ENCODE data around the gene DPP4. TPM values are rescaled to one million over a fixed set of nuclear protein-coding genes. Genes with fewer than 3 reads are reported as not detected.

Gene DPP4
- total RNA-seq, 1 experiment from 2014 or later: 0.80 TPM

DNA sequence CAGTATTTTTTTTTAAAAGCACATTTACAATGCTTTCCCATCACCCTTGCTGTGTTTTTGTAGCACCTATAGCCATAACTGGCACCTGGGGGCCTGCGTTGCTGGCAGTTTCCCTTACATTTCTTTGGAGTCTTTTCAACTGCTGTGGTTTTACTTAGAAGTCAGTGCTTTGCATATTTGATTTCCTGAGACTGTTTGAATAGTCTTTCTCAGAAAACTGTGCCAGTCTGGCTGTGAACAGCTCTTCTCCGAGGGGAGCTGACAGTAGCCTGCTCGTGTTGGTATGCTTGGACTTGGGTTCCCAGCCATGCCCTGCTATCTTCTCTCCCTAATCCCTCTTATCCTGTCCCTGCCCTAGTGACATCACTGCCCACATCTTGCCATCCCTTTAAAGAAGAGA, 81.5 kb downstream of the DPP4 start:
- DNase-seq (ENCODE audit: low spot score): no peak
- TF ChIP-seq EZH2 (IDR thresholded peaks at IDR 0.05; ENCODE audit: borderline replicate concordance, low read depth, low read length, poor library complexity, severe bottlenecking): no peak
- TF ChIP-seq, protein P1, sequence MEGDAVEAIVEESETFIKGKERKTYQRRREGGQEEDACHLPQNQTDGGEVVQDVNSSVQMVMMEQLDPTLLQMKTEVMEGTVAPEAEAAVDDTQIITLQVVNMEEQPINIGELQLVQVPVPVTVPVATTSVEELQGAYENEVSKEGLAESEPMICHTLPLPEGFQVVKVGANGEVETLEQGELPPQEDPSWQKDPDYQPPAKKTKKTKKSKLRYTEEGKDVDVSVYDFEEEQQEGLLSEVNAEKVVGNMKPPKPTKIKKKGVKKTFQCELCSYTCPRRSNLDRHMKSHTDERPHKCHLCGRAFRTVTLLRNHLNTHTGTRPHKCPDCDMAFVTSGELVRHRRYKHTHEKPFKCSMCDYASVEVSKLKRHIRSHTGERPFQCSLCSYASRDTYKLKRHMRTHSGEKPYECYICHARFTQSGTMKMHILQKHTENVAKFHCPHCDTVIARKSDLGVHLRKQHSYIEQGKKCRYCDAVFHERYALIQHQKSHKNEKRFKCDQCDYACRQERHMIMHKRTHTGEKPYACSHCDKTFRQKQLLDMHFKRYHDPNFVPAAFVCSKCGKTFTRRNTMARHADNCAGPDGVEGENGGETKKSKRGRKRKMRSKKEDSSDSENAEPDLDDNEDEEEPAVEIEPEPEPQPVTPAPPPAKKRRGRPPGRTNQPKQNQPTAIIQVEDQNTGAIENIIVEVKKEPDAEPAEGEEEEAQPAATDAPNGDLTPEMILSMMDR (conservative IDR thresholded peaks at IDR 0.05; ENCODE audit: low read depth, low read length): no peak
- Histone ChIP-seq H3K36me3 (ENCODE audit: insufficient read depth, low read length, poor library complexity, severe bottlenecking) (no peaks in the 10 kb centered on the region), H3K4me3 (ENCODE audit: low read depth, low read length, poor library complexity, severe bottlenecking) (no peak overlapping the region), H3K27me3 (replicated peaks; ENCODE audit: insufficient read depth, low read depth, low read length, poor library complexity) (no peaks in the 10 kb centered on the region), H3K9me3 (ENCODE audit: low read depth, low read length, poor library complexity, severe bottlenecking) (no peaks in the 10 kb centered on the region), H3K27ac (ENCODE audit: low read depth, low read length, poor library complexity, severe bottlenecking) (no peak overlapping the region), H3K4me1 (ENCODE audit: insufficient read depth, low read length, poor library complexity, severe bottlenecking) (no peaks in the 10 kb centered on the region)
- CTCF ChIA-PET: no interaction called here
- no TSS peak for BruUV-seq (replicated peaks)
- POLR2A ChIA-PET (ENCODE audit: low non-redundant PET): no interaction called here
- intact Hi-C loops (cut with micrococcal nuclease; ENCODE audit: unreplicated experiment): no loop called here

DNA sequence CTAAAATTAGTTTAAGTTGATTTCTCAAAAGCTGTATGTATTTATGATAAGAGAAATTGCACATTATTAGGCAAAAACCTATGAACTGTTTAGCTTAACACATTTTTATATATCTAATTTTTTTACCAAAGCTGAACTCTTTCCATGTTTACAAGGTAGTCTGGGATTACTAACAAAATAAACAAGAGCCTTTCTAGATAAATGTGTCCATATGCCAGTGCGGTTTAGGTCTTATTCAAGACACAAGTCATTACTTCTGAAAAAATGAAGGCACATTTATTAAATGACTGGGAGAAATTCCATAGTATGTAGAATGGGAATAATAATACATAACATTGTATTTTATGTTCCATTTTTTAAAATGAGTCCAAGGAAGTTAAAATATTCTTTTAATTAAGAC, 82.0 kb downstream of the DPP4 start:
- no peak for DNase-seq (ENCODE audit: low spot score)
- no peaks in the 10 kb centered on the region for H3K9me3 ChIP-seq (ENCODE audit: low read depth, low read length, poor library complexity, severe bottlenecking)
- TF ChIP-seq, protein P1 (conservative IDR thresholded peaks at IDR 0.05; ENCODE audit: low read depth, low read length): no peak
- no peak for TF ChIP-seq EZH2 (IDR thresholded peaks at IDR 0.05; ENCODE audit: borderline replicate concordance, low read depth, low read length, poor library complexity, severe bottlenecking)
- ChIA-PET POLR2A (ENCODE audit: low non-redundant PET) (no interaction called here), CTCF (no interaction called here)
- intact Hi-C loops (cut with micrococcal nuclease; ENCODE audit: unreplicated experiment): no loop called here
- no peaks in the 10 kb centered on the region for H3K27me3 ChIP-seq (replicated peaks; ENCODE audit: insufficient read depth, low read depth, low read length, poor library complexity)
- H3K36me3 ChIP-seq (ENCODE audit: insufficient read depth, low read length, poor library complexity, severe bottlenecking): no peaks in the 10 kb centered on the region
- no peak overlapping the region for H3K27ac ChIP-seq (ENCODE audit: low read depth, low read length, poor library complexity, severe bottlenecking)
- no peaks in the 10 kb centered on the region for H3K4me1 ChIP-seq (ENCODE audit: insufficient read depth, low read length, poor library complexity, severe bottlenecking)
- no TSS peak for BruUV-seq (replicated peaks)
- H3K4me3 ChIP-seq (ENCODE audit: low read depth, low read length, poor library complexity, severe bottlenecking): no peak overlapping the region

DNA sequence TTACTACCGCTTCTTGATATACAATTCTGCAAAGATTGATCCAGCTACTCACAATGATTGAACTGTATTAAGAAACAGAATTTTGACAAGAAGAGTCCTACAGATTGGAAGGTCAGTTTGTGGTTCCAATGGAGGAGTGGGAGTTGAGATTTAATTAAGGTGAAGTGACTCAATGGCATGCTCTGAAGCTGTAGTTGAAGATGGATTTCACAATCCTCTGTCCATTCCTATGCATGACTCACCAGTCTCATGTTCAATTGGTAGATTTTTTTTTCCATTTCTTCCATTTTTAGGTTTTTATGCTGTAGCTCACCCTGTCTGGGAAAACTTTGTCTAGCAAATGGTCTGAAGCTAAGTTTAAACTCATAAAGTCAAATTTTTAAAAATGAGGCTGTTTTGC, 83.3 kb downstream of the DPP4 start:
- no peak for TF ChIP-seq EZH2 (IDR thresholded peaks at IDR 0.05; ENCODE audit: borderline replicate concordance, low read depth, low read length, poor library complexity, severe bottlenecking)
- TF ChIP-seq, protein P1 (conservative IDR thresholded peaks at IDR 0.05; ENCODE audit: low read depth, low read length): no peak
- no peaks in the 10 kb centered on the region for H3K27me3 ChIP-seq (replicated peaks; ENCODE audit: insufficient read depth, low read depth, low read length, poor library complexity)
- H3K4me3 ChIP-seq (ENCODE audit: low read depth, low read length, poor library complexity, severe bottlenecking): no peak overlapping the region
- peak; percentile 2 for DNase-seq (ENCODE audit: low spot score)
- no peaks in the 10 kb centered on the region for H3K4me1 ChIP-seq (ENCODE audit: insufficient read depth, low read length, poor library complexity, severe bottlenecking)
- H3K36me3 ChIP-seq (ENCODE audit: insufficient read depth, low read length, poor library complexity, severe bottlenecking): no peaks in the 10 kb centered on the region
- no peak overlapping the region for H3K27ac ChIP-seq (ENCODE audit: low read depth, low read length, poor library complexity, severe bottlenecking)
- intact Hi-C loops (cut with micrococcal nuclease; ENCODE audit: unreplicated experiment): no loop called here
- ChIA-PET CTCF (no interaction called here), POLR2A (ENCODE audit: low non-redundant PET) (no interaction called here)
- BruUV-seq (replicated peaks): no TSS peak
- no peaks in the 10 kb centered on the region for H3K9me3 ChIP-seq (ENCODE audit: low read depth, low read length, poor library complexity, severe bottlenecking)

Measured in A673 (cell line).